Smooth muscle cell (in vitro differentiated cells): ENCODE data around the gene MT1A. TPM values are rescaled to one million over a fixed set of nuclear protein-coding genes. Genes with fewer than 3 reads are reported as not detected.

Experiments used
- DNase-seq: peaks from one replicate; lab custom pipeline; 2025; ENCODE audit not compliant: unreplicated experiment; lab: John Stamatoyannopoulos, UW
- H2AFZ ChIP-seq: fragments of 200-600 bp; sonication (generic); 2 replicates; pipeline ENCODE4 v1.6.0; 2016; ENCODE audit warnings: antibody characterized with exemption, low read depth, mild to moderate bottlenecking
- H3F3A ChIP-seq: fragments of 200-600 bp; sonication (generic); 2 replicates; pipeline ENCODE4 v1.6.0; 2017; ENCODE audit warnings: antibody characterized with exemption, low read depth
- H3K27ac ChIP-seq: fragments of 200-600 bp; sonication (generic); 2 replicates; pipeline ENCODE4 v1.5.1; 2016; ENCODE audit warnings: low read depth, mild to moderate bottlenecking
- H3K27me3 ChIP-seq: fragments of 200-600 bp; sonication (generic); 2 replicates; pipeline ENCODE4 v1.6.1; 2016; ENCODE audit warnings: low read depth, mild to moderate bottlenecking
- H3K36me3 ChIP-seq: fragments of 200-600 bp; sonication (generic); 2 replicates; pipeline ENCODE4 v1.5.1; 2016; ENCODE audit warnings: low read depth
- H3K4me1 ChIP-seq: fragments of 200-600 bp; sonication (generic); 2 replicates; pipeline ENCODE4 v1.5.1; 2016; ENCODE audit warnings: low read depth
- H3K4me2 ChIP-seq: fragments of 200-600 bp; sonication (generic); 2 replicates; pipeline ENCODE4 v1.6.0; 2016; ENCODE audit warnings: mild to moderate bottlenecking
- H3K4me3 ChIP-seq: fragments of 200-600 bp; sonication (generic); 2 replicates; pipeline ENCODE4 v1.5.1; 2016; ENCODE audit warnings: mild to moderate bottlenecking
- H3K79me2 ChIP-seq: fragments of 200-600 bp; sonication (generic); 2 replicates; pipeline ENCODE4 v1.6.0; 2016; ENCODE audit warnings: low read depth, mild to moderate bottlenecking
- H3K9ac ChIP-seq: fragments of 200-600 bp; sonication (generic); 2 replicates; pipeline ENCODE4 v1.6.0; 2016; ENCODE audit warnings: low read depth
- H3K9me3 ChIP-seq: fragments of 200-600 bp; sonication (generic); replicated peaks from 2 replicates; pipeline ENCODE4 v1.5.1; 2016; ENCODE audit warnings: low read depth
- H4K20me1 ChIP-seq: fragments of 200-600 bp; sonication (generic); 2 replicates; pipeline ENCODE4 v1.6.0; 2016; ENCODE audit warnings: low read depth
- WGBS: methylation state at CpG from one replicate; pipeline ENCODE4 v1.1.7; 2016; ENCODE audit warnings: low lambda C conversion rate; 5-methylcytosine and 5-hydroxymethylcytosine counted together
- polyA plus RNA-seq: library from polyadenylated mRNA; unstranded; fragments of >200 nt; fragmentation: Nextera tagmentation; extraction: Ambion mirVana; gene quantifications from 2 replicates; pipeline ENCODE4 v1.2.1, GENCODE V29; 2016
- total RNA-seq: library from RNA; depleted of rRNA; stranded (reverse); fragments of >200 nt; gene quantifications from 2 replicates; pipeline ENCODE4 v1.2.3, GENCODE V29; 2014
- TF ChIP-seq, protein P1 (sequence below): fragments of 200-600 bp; sonication (generic); IDR thresholded peaks from 2 replicates; pipeline ENCODE4 v1.5.1; 2017; ENCODE audit warnings: borderline replicate concordance, mild to moderate bottlenecking, antibody characterized with exemption; ENCODE audit not compliant: insufficient read depth, poor library complexity, severe bottlenecking

MT1A gene
- total and polyA plus RNA-seq, 2 experiments from 2014 or later, result not detected

- H3K27me3 ChIP-seq, result peaks cover 63% of the 10 kb centered on the region
- no peak overlapping the region for H3K27ac ChIP-seq
- no peaks in the 10 kb centered on the region for H3K36me3 ChIP-seq
- WGBS, result 81% methylated on average over 4 of the region's 4 CpGs
- no peak overlapping the region for H2AFZ ChIP-seq
- no peak for DNase-seq
- no peaks in the 10 kb centered on the region for H3K9me3 ChIP-seq
- H3F3A ChIP-seq, result no peaks in the 10 kb centered on the region
- no peak overlapping the region for H3K9ac ChIP-seq
- no peaks in the 10 kb centered on the region for H4K20me1 ChIP-seq
- no peak overlapping the region for H3K4me3 ChIP-seq
- TF ChIP-seq, protein P1, sequence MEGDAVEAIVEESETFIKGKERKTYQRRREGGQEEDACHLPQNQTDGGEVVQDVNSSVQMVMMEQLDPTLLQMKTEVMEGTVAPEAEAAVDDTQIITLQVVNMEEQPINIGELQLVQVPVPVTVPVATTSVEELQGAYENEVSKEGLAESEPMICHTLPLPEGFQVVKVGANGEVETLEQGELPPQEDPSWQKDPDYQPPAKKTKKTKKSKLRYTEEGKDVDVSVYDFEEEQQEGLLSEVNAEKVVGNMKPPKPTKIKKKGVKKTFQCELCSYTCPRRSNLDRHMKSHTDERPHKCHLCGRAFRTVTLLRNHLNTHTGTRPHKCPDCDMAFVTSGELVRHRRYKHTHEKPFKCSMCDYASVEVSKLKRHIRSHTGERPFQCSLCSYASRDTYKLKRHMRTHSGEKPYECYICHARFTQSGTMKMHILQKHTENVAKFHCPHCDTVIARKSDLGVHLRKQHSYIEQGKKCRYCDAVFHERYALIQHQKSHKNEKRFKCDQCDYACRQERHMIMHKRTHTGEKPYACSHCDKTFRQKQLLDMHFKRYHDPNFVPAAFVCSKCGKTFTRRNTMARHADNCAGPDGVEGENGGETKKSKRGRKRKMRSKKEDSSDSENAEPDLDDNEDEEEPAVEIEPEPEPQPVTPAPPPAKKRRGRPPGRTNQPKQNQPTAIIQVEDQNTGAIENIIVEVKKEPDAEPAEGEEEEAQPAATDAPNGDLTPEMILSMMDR, result no peak
- H3K79me2 ChIP-seq, result no peaks in the 10 kb centered on the region
- H3K4me2 ChIP-seq, result no peak overlapping the region
- no peaks in the 10 kb centered on the region for H3K4me1 ChIP-seq
Measured at GRCh38 chr16:56591377-56592060, 46.9 kb upstream of the MT1A start.

DNA sequence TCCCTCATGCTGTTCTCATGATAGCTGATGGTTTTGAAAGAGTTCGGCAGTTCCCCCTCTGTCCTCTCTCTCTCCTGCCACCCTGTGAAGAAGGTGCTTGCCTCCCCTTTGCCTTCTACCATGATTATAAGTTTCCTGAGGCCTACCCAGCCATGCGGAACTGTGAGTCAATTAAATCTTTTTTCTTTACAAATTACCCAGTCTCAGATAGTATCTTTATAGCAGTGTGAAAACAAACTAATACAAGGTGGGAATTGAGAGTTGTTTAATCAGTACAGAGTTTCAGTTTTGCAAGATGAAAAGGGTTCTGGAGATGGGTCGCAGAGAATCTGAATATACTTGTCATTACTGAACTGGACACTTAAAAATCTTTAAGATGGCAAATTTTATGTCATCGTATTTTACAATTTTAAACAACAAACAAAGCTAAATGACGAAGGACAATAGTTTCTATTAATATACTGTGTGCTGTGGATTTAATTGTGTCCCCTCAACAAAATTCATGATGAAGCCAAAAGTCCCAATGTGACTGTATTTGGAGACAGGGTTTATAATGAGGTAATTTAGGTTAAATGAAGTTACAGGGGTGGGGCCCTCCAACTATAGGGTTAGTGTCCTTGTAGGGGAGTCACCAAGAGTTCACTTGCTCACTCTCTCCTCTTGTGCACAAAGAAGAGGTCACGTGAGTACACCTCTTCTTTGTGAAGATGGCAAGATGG, 44.7 kb upstream of the MT1A start:
- Histone ChIP-seq H3F3A (no peaks in the 10 kb centered on the region), H3K4me3 (no peak overlapping the region), H3K9me3 (no peaks in the 10 kb centered on the region), H3K36me3 (no peaks in the 10 kb centered on the region), H3K4me2 (no peak overlapping the region), H3K27me3 (peaks cover 41% of the 10 kb centered on the region), H2AFZ (no peak overlapping the region), H3K9ac (no peak overlapping the region), H4K20me1 (no peaks in the 10 kb centered on the region), H3K79me2 (no peaks in the 10 kb centered on the region), H3K4me1 (no peaks in the 10 kb centered on the region), H3K27ac (no peak overlapping the region)
- 75% methylated on average over 6 of the region's 6 CpGs for WGBS
- TF ChIP-seq, protein P1, result no peak
- no peak for DNase-seq

DNA sequence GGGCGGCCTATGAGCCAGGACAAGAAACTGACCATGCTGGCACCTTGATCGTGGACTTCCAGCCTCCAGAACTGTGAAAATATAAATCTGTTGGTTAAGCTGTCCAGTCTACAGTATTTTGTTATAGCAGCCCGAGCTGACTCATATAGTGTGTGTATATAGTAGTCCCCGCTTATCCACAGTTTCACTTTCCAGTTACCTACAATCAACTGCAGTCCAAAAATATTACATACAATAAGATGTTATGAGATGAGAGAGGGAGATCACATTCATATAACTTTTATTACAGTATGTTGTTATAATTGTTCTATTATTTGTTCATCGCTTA, 44.2 kb upstream of the MT1A start:
- Histone ChIP-seq H3K9me3 (no peaks in the 10 kb centered on the region), H3K36me3 (no peaks in the 10 kb centered on the region), H2AFZ (no peak overlapping the region), H3K27ac (no peak overlapping the region), H3F3A (no peaks in the 10 kb centered on the region), H3K9ac (no peak overlapping the region), H4K20me1 (no peaks in the 10 kb centered on the region), H3K4me2 (no peak overlapping the region), H3K4me3 (no peak overlapping the region), H3K4me1 (no peaks in the 10 kb centered on the region), H3K79me2 (no peaks in the 10 kb centered on the region), H3K27me3 (peaks cover 36% of the 10 kb centered on the region)
- DNase-seq, result no peak
- 87% methylated on average over 5 of the region's 5 CpGs for WGBS
- TF ChIP-seq, protein P1, result no peak
